GM12878 (cell line): ENCODE measurements around the gene HSPB7. TPM values are rescaled to one million over a fixed set of nuclear protein-coding genes. Genes with fewer than 3 reads are reported as not detected.

Source experiments
- ATAC-seq: fragments of 200-7000 bp; cut with Tn5 transposase; 3 replicates; pipeline ENCODE4 v1.9.1; 2020; ENCODE audit warnings: mild to moderate bottlenecking, moderate library complexity
- BruUV-seq: library from RNA; stranded (reverse); fragments of 400-500 nt; replicated peaks from 2 replicates; lab custom pipeline; 2021; lab: Mats Ljungman, UMichigan
- CTCF ChIA-PET: fragments of 300-600 bp; sonication (Branson Sonifier 250); formaldehyde crosslinking; extraction: SDS; loops from one replicate; lab custom pipeline; 2021; ENCODE audit warnings: inconsistent platforms; lab: Yijun Ruan, JAX
- POLR2A ChIA-PET: fragments of 350-600 bp; formaldehyde crosslinking; extraction: SDS; loops from one replicate; lab custom pipeline; 2021; ENCODE audit warnings: inconsistent platforms; lab: Charles Lee
- RAD21 ChIA-PET: fragments of 300-600 bp; sonication (Branson Sonifier 250); formaldehyde crosslinking; loops from one replicate; lab custom pipeline; 2023; ENCODE audit warnings: antibody characterized with exemption; ENCODE audit not compliant: unreplicated experiment; lab: Charles Lee
- SMC1A ChIA-PET: fragments of 300-600 bp; sonication (Branson Sonifier 250); formaldehyde crosslinking; loops from one replicate; lab custom pipeline; 2023; ENCODE audit not compliant: unreplicated experiment, uncharacterized antibody; lab: Charles Lee
- DNase-seq: peaks from one replicate; pipeline ENCODE4 v3.0.0-alpha.2; 2011; ENCODE audit warnings: low read depth, low spot score
- FAIRE-seq: peaks from 3 replicates; lab custom pipeline; 2011; peaks lifted over from hg19 to GRCh38; lab: Jason Lieb, UNC
- H2AFZ ChIP-seq: 2 replicates; pipeline ENCODE4 v1.6.0; 2011; ENCODE audit warnings: low read depth, low read length, control low read depth; ENCODE audit not compliant: control insufficient read depth
- H3K27ac ChIP-seq: 2 replicates; pipeline ENCODE4 v1.5.1; 2011; ENCODE audit warnings: control low read depth; ENCODE audit not compliant: control insufficient read depth, insufficient read depth
- H3K27me3 ChIP-seq, 2 experiments: replicated peaks in 1 of 2; 2 replicates each; pipeline versions ENCODE4 v1.6.0 to v1.6.1; 2011; ENCODE audit warnings: low read length in 1 of 2; ENCODE audit not compliant: control insufficient read depth in 2 of 2, insufficient read depth in 2 of 2
- H3K36me3 ChIP-seq, 2 experiments: 2 replicates each; pipeline ENCODE4 v1.5.1; 2011; ENCODE audit warnings: low read length in 1 of 2; ENCODE audit not compliant: control insufficient read depth in 2 of 2, insufficient read depth in 2 of 2
- H3K4me1 ChIP-seq: 2 replicates; pipeline ENCODE4 v1.6.1; 2011; ENCODE audit warnings: mild to moderate bottlenecking, low read length, moderate library complexity, mixed read lengths; ENCODE audit not compliant: control insufficient read depth, insufficient read depth
- H3K4me2 ChIP-seq: 2 replicates; pipeline ENCODE4 v1.6.0; 2011; ENCODE audit warnings: control low read depth; ENCODE audit not compliant: control insufficient read depth, insufficient read depth
- H3K4me3 ChIP-seq: fragments of 200-600 bp; sonication (generic); 2 replicates; pipeline ENCODE4 v1.5.1; 2016
- H3K79me2 ChIP-seq: 2 replicates; pipeline ENCODE4 v1.6.0; 2011; ENCODE audit warnings: low read length; ENCODE audit not compliant: control insufficient read depth, insufficient read depth
- H3K9ac ChIP-seq: 2 replicates; pipeline ENCODE4 v1.8.0; 2011; ENCODE audit warnings: low read length, control low read depth, mixed read lengths; ENCODE audit not compliant: control insufficient read depth, insufficient read depth
- H3K9me3 ChIP-seq: replicated peaks from 3 replicates; pipeline ENCODE4 v1.5.1; 2011; ENCODE audit warnings: mild to moderate bottlenecking, low read length; ENCODE audit not compliant: control insufficient read depth, insufficient read depth
- H4K20me1 ChIP-seq: 2 replicates; pipeline ENCODE4 v1.6.0; 2011; ENCODE audit not compliant: control insufficient read depth, insufficient read depth
- HDAC2 ChIP-seq: fragments of 200-600 bp; sonication (generic); IDR thresholded peaks from 2 replicates; pipeline ENCODE4 v1.6.1; 2017
- NR2F1 ChIP-seq: fragments of 450-650 bp; conservative IDR thresholded peaks from 2 replicates; pipeline ENCODE4 v1.6.1; 2017; ENCODE audit warnings: mild to moderate bottlenecking
- PML ChIP-seq: IDR thresholded peaks from 2 replicates; pipeline ENCODE4 v1.6.1; 2012; ENCODE audit warnings: low read length, inconsistent platforms
- ZBTB11 ChIP-seq: fragments of 450-650 bp; formaldehyde crosslinking; IDR thresholded peaks from 2 replicates; pipeline ENCODE4 v1.5.0; 2022; ENCODE audit warnings: mild to moderate bottlenecking, missing genetic modification characterization
- WGBS: methylation state at CpG from one replicate; pipeline ENCODE4 v1.1.6; 2016; ENCODE audit warnings: low lambda C conversion rate; ENCODE audit not compliant: insufficient replicate concordance, insufficient coverage; ENCODE audit errors: missing lambda C conversion rate; 5-methylcytosine and 5-hydroxymethylcytosine counted together
- in situ Hi-C: fragments of 300-500 bp; cut with MboI; formaldehyde crosslinking; loops from 9 replicates; pipeline ENCODE4 v1.14.3; 2018; ENCODE audit warnings: mixed read lengths
- intact Hi-C: fragments of 100-400 bp; cut with micrococcal nuclease; formaldehyde crosslinking; loops from one replicate; pipeline ENCODE4 v1.14.2; 2022; ENCODE audit not compliant: unreplicated experiment
- polyA plus RNA-seq, 11 experiments: library from polyadenylated mRNA; depleted of rRNA in 4 of 11; unstranded in 6 of 11; stranded (reverse) in 5 of 11; fragments of >200 nt; fragmentation: Nextera tagmentation in 4 of 11; fragmentation: Illumina TruSeq in 1 of 11; extraction: Ambion mirVana in 4 of 11; extraction: Trizol in 1 of 11; gene quantifications; 1 replicate in 1 of 11; 2 replicates in 10 of 11; pipeline versions ENCODE4 v1.2.1 to v1.2.3, GENCODE V29; 2011 to 2016; ENCODE audit warnings: inconsistent platforms in 2 of 11, missing spikeins in 2 of 11, low read depth in 1 of 11
- total RNA-seq, 4 experiments: library from RNA; depleted of rRNA in 3 of 4; stranded (reverse); fragments of >200 nt in 3 of 4; fragmentation: Illumina TruSeq in 1 of 4; extraction: Trizol in 1 of 4; gene quantifications; 2 replicates each; pipeline versions ENCODE4 v1.2.1 to v1.2.3, GENCODE V29; 2013 to 2021

HSPB7 gene
- total and polyA plus RNA-seq, 10 of the 15 experiments (the other 5 are each of a cell fraction or from before 2014, with no cell fraction given) = 0.34 TPM; not detected in 9

- no TSS peak for BruUV-seq
- no peak for DNase-seq
- no peak for TF ChIP-seq NR2F1
- no peak for TF ChIP-seq PML
- no peak for TF ChIP-seq ZBTB11 (CRISPR knock-in tag)
- TF ChIP-seq HDAC2 = no peak
- Histone ChIP-seq H3K79me2 (no peaks in the 10 kb centered on the region), H3K9ac (no peak overlapping the region), H3K4me2 (no peak overlapping the region), H3K9me3 (no peaks in the 10 kb centered on the region), H4K20me1 (no peaks in the 10 kb centered on the region), H3K4me3 (no peak overlapping the region), H3K27me3 (no peaks in the 10 kb centered on the region; a peak in 3 of 4 replicates), H2AFZ (no peak overlapping the region), H3K36me3 (no peaks in the 10 kb centered on the region), H3K4me1 (no peaks in the 10 kb centered on the region), H3K27ac (no peak overlapping the region)
- FAIRE-seq = no peak
- ChIA-PET RAD21 (no interaction called here), POLR2A (no interaction called here), SMC1A (interaction anchor here (0.5 to 0.9 kb wide), 2 partner anchors 43 to 791 kb away, joined by 3 read pairs; no protein-coding TSS in a partner anchor), CTCF (interaction anchor here (1.0 kb wide), 1 partner anchor 91 kb away, joined by 3 read pairs; no protein-coding TSS in a partner anchor)
- in situ Hi-C loops = no loop called here
- intact Hi-C loops = loop anchor here (10.0 kb wide), 1 partner anchor 106 kb away; no protein-coding TSS in a partner anchor
- WGBS = 25% methylated on average over 7 of the region's 7 CpGs
- no peak for ATAC-seq
These were observed 32.5 kb upstream of the HSPB7 start for GRCh38 chr1:16050328-16050727.
